Measurements from ENCODE around the gene KDM4B. TPM values are rescaled to one million over a fixed set of nuclear protein-coding genes. Genes with fewer than 3 reads are reported as not detected.
"Not testable (repeated sequence)": the region's sequence is repeated elsewhere in the genome, so short reads cannot be mapped to it uniquely, and the experiment has no call there.

KDM4B gene
- total RNA-seq, 1 donor from 2014 or later: 36.4 TPM

DNA sequence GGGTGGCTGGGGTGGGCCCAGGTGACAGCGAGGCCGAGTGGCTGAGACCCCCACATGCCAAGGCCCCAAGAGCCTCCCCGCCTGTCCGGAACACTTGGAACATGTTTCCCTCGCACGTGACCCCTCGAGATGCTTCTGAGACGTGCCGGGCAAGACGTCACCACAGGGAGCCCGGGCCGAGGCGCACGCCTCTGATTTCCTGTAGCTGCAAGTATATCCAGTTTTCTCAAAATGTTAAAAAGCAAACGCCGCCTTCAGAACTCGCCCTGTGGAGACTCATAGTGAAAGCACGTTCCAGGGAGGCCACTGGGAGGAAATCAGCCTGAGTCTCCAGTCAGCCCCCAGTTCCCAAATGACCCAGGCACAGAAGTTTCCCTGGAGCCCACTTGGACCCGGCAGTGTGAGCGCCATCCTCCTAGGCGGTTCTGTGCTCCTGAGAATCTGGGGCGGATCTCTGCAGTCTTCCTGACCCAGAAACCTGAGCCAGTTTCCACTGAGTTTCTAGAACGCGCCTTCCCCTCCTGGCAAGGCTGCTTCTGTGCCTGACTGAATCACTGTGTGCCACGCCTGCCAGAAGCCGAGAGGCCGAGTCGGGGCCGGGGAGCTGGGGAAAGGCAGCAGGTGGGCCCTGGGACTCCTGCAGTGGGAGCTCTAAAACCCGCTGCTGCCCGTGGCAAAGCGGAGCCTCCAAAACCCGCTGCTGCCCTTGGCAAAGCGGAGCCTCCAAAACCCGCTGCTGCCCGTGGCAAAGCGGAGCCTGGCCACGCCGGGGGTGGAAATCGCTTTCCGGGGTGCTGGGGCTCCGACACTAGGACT is 179.3 kb downstream of the KDM4B start:
- DNase-seq: peak; percentile 26

DNA sequence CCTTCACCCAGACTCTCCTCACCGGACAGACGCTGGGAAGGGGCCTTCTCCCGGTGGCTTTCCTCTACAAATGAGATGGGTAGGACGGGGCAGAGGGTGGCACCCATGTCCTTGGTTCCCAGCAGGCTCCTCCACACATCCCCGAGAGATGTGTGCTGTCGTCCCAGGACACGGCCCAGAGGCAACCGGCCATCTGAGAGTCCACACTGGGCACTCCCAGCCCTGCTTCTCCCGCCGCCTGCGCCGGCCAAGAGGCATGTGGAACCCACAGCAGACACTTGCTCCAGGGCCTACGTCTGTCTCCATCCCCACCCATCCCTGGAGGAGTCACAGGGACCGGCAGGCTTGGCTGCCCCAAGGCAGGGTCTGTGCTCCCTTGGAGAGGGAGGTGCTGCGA is 179.9 kb downstream of the KDM4B start:
- no peak for ATAC-seq
- intact Hi-C loops (cut with micrococcal nuclease): no loop called here
- DNase-seq: peak; percentile 24

More for the DNA sequence above, 179.3 kb downstream of the KDM4B start:
- intact Hi-C loops (cut with micrococcal nuclease): no loop called here
- no peak for ATAC-seq

DNA sequence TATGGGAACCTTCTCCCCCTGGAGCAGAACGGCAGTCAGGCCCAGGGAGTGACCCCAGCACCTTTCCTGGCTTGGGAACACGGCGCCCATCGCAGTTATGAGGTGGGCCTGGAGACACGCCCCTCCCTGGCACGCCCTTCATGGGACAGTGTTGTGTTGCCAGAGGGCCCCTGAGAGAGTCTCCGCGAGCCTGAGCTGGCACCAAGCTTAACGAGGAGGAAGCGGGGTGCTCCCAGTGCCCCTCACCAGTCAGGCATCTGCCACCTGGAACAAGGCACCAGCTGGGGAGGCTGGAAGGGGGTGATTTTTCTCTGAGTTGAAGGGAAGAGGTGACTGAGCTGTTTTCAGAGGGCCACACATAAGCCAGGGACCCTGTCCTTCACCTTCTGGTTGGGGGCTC is 180.6 kb downstream of the KDM4B start:
- intact Hi-C loops (cut with micrococcal nuclease): no loop called here
- ATAC-seq (no peak), DNase-seq (peak; percentile 17)

DNA sequence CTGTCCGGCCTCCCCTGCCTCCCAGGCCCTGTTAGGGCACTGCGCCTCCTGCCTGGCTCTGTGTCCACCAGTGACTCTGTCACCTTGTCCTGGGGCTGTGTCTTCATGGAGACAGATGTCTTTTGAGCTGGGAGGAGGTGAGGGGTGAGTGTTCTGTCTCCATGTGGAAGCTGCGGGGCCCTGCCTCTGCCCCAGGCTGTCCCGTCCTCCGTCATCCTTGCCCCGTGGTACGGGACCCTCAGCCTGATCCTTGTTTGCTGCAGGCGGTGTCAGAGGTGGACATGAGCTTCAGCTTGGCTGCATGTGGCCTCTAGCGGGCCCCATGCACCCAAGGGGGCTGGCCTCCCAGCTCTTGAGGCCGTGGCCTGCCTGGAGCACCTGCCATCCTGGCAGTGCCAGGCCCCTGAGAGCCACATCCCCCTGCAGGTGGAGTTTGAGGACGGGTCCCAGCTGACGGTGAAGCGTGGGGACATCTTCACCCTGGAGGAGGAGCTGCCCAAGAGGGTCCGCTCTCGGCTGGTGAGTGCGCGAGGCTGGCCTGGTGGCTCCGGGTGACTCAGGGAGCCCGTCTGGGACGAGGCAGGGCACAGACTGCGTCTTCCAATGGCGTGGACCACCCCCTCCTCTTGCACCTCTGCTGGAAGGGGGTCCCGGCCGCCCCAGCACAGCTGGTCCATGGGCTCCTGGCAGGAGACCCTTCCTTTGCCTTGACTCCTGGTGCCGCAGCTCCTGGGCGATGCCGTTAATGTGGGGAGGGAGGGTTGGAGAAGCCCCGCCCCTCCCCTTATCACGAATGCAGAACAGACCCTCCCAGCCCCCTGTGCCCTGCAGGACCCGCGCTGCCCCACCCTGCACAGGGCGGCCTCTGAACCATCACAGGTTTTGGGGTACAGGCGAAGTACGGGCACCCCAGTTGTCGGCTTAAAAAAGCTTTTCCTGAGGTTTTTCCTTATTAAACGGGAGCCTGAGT is 181.3 kb downstream of the KDM4B start:
- intact Hi-C loops (cut with micrococcal nuclease): no loop called here
- ATAC-seq (no peak), DNase-seq (no peak)

DNA sequence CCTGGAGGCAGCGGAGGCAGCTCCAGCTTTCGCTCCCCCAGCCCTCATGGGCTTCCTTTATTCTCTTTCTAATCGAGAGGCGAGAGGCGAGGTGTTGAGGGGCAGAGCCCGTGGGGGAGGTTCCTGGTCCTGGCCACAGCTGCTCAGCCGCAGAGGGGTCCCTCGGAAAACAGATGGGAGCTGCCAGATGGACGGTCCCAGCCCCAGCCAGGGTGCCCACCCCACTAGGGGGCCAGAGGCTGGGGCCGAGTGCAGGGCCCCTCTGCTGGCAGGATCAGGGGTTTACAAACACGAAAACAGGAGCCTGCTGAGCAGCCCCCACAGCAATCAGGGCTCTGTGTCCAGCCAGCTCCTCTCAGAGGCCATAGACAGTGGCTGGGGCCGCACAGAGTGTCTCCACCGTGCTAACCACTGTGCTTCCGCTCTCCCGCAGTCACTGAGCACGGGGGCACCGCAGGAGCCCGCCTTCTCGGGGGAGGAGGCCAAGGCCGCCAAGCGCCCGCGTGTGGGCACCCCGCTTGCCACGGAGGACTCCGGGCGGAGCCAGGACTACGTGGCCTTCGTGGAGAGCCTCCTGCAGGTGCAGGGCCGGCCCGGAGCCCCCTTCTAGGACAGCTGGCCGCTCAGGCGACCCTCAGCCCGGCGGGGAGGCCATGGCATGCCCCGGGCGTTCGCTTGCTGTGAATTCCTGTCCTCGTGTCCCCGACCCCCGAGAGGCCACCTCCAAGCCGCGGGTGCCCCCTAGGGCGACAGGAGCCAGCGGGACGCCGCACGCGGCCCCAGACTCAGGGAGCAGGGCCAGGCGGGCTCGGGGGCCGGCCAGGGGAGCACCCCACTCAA is 182.2 kb downstream of the KDM4B start:
- intact Hi-C loops (cut with micrococcal nuclease): no loop called here
- ATAC-seq (no peak), DNase-seq (no peak)

- DNase-seq: no peak
- intact Hi-C loops (cut with micrococcal nuclease): no loop called here
Measured at GRCh38 chr19:5152013-5152763, 183.3 kb downstream of the KDM4B start.

GRCh38 chr19:5152767-5153532 is 184.0 kb downstream of the KDM4B start:
- ATAC-seq (no peak), DNase-seq (no peak)
- intact Hi-C loops (cut with micrococcal nuclease): no loop called here

More at GRCh38 chr19:5152013-5152763, 183.3 kb downstream of the KDM4B start:
- ATAC-seq: no peak

DNA sequence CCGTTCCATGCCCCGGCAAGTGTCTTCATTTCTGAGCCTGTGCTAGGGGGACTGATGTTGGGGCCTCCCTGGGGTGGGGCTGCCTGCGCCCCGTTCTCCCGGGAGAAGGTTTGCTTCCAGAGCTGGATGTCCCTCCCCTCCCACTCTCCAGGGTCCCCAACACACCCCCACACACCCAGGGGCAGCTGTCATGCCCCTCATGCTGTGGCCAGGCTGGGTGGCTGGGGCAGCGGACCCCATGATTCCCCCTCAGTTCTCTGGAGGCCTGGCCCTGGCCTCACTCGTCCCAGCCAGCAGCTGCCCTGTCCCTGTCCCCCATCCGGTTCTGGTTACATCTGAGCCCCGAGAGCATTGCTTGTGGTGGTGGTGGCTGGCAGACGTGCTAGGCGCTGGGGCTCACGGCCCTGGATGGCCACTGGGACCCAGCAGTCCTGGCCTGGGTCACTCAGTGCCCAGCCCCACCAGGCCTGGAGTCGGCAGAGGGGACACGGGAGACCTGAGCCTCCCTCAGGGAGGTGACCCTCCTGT is 184.8 kb downstream of the KDM4B start:
- intact Hi-C loops (cut with micrococcal nuclease): no loop called here
- no peak for ATAC-seq
- no peak for DNase-seq

GRCh38 chr19:5154129-5154798 is 185.4 kb downstream of the KDM4B start:
- intact Hi-C loops (cut with micrococcal nuclease): no loop called here
- ATAC-seq (peak; percentile 47), DNase-seq (no peak)

- ATAC-seq (no peak), DNase-seq (no peak)
- intact Hi-C loops (cut with micrococcal nuclease): no loop called here
Measured at GRCh38 chr19:5154799-5155426, 186.0 kb downstream of the KDM4B start.

DNA sequence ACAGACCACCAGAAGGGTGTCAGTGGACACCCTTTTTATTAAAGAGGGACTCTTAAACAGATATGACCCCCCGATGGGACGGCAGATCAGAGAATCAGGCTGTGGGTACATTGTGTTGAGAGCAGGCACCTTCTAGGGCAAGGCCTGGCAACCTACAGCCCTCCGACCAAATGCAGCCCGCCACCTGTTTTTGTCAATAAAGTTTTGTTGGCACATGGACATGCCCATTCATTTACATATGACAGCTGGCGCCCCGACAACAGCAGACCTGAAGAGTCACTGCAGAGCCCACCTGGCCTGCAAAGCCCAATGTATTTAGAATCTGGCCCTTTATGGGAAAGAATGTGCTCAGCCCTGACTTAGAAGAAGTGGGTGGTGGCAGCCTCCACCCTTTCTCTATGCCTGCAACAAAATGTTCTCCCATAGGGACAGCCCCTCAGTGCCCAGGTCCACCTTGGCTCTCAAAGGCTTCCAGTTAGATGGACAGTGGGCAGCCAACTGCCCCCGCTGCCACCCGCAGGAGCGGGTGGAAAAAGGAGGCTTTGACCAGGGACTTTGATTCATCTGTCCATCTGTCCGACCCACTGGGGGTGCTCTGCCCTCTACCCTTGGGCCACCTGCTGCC is 186.8 kb downstream of the KDM4B start:
- intact Hi-C loops (cut with micrococcal nuclease): no loop called here
- ATAC-seq (no peak), DNase-seq (no peak)

DNA sequence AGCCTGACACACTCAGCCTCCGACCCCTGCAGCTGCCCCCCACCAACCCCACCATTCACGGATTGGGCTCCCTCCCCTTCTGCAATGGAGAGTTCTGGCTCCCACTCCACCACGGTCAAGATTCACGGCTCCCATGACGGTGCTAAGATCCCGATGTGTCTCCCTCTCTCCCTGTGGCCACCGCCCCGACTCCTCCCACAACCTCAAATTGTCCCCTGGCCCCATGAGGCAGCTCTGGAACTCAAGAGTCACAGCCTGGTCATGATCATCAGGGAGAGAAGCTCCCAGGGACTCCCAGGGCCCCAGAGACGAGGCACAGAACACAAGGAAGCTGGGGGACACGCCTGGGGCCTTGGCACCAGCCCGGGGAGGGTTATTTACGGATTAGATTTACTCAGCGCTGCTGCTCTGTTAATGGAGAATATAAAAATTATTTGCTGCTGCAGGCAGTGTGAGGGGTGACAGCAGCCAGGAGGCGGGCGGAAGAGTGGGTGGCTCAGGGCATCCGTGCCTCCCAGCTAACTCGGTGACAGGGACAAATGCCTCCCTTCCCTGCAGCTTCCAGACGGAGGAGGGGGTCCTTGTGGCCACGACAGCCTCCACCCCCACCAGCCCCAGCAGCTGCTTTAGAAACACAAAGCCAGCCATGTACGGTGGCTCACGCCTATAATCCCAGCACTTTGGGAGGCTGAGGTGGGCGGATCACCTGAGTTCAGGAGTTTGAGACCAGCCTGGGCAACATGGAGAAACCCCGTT is 187.5 kb downstream of the KDM4B start:
- DNase-seq (no peak), ATAC-seq (no peak)
- intact Hi-C loops (cut with micrococcal nuclease): no loop called here

GRCh38 chr19:5157186-5157585 is 188.3 kb downstream of the KDM4B start:
- intact Hi-C loops (cut with micrococcal nuclease): no loop called here
- ATAC-seq: no peak

GRCh38 chr19:5158549-5159134 is 189.7 kb downstream of the KDM4B start:
- intact Hi-C loops (cut with micrococcal nuclease); ATAC-seq; DNase-seq: not testable (repeated sequence)

More at GRCh38 chr19:5157186-5157585, 188.3 kb downstream of the KDM4B start:
- DNase-seq: no peak

Measured in left ventricle myocardium superior (tissue), 1 donor.